Loucy (cell line): ENCODE measurements around the gene TXNDC12.

Source experiments
- H2AFZ ChIP-seq: fragments of 200-600 bp; sonication (generic); 2 replicates; pipeline ENCODE4 v1.6.0; 2016; ENCODE audit warnings: antibody characterized with exemption, mild to moderate bottlenecking, low read length, moderate library complexity
- H3F3A ChIP-seq: fragments of 200-600 bp; 2 replicates; pipeline ENCODE4 v1.6.0; 2016; ENCODE audit warnings: antibody characterized with exemption, low read depth, mild to moderate bottlenecking
- H3K27me3 ChIP-seq: fragments of 200-600 bp; sonication (generic); 2 replicates; pipeline ENCODE4 v1.6.1; 2014; ENCODE audit warnings: low read length, mild to moderate bottlenecking; ENCODE audit not compliant: insufficient read depth, poor library complexity, severe bottlenecking
- H3K36me3 ChIP-seq: fragments of 200-600 bp; sonication (generic); 2 replicates; pipeline ENCODE4 v1.6.1; 2016; ENCODE audit warnings: low read length; ENCODE audit not compliant: insufficient read depth
- H3K4me1 ChIP-seq: fragments of 200-600 bp; sonication (generic); 2 replicates; pipeline ENCODE4 v1.5.1; 2014; ENCODE audit warnings: low read length, mild to moderate bottlenecking; ENCODE audit not compliant: insufficient read depth, poor library complexity, severe bottlenecking
- H3K4me2 ChIP-seq: fragments of 200-600 bp; sonication (generic); 2 replicates; pipeline ENCODE4 v1.6.0; 2014; ENCODE audit warnings: antibody characterized with exemption, low read length, low read depth, mild to moderate bottlenecking; ENCODE audit not compliant: poor library complexity, severe bottlenecking
- H3K4me3 ChIP-seq: fragments of 200-600 bp; sonication (generic); 2 replicates; pipeline ENCODE4 v1.5.1; 2014; ENCODE audit warnings: low read length, mild to moderate bottlenecking, mixed read lengths; ENCODE audit not compliant: poor library complexity, severe bottlenecking
- H3K79me2 ChIP-seq: fragments of 200-600 bp; sonication (generic); 2 replicates; pipeline ENCODE4 v1.6.1; 2014; ENCODE audit warnings: low read length; ENCODE audit not compliant: insufficient read depth
- H3K9ac ChIP-seq: fragments of 200-600 bp; sonication (generic); 2 replicates; pipeline ENCODE4 v1.6.0; 2014; ENCODE audit warnings: mild to moderate bottlenecking, low read depth, low read length, moderate library complexity; ENCODE audit not compliant: poor library complexity, severe bottlenecking
- H3K9me2 ChIP-seq: fragments of 200-600 bp; sonication (generic); replicated peaks from 2 replicates; pipeline ENCODE4 v1.6.1; 2016; ENCODE audit warnings: low read depth, low read length, mixed read lengths
- H3K9me3 ChIP-seq: fragments of 200-600 bp; sonication (generic); 2 replicates; pipeline ENCODE4 v1.6.1; 2014; ENCODE audit warnings: mild to moderate bottlenecking, antibody characterized with exemption, low read length, low read depth; ENCODE audit not compliant: insufficient read depth
- H4K20me1 ChIP-seq: fragments of 200-600 bp; sonication (generic); 2 replicates; pipeline ENCODE4 v1.6.0; 2014; ENCODE audit warnings: antibody characterized with exemption, low read length, mild to moderate bottlenecking; ENCODE audit not compliant: insufficient read depth, poor library complexity, severe bottlenecking
- EZH2phosphoT487 ChIP-seq: fragments of 200-600 bp; IDR thresholded peaks from 2 replicates; pipeline ENCODE4 v1.6.1; 2018; ENCODE audit warnings: antibody characterized with exemption, mild to moderate bottlenecking, moderate library complexity, borderline replicate concordance
- TF ChIP-seq, protein P1 (sequence below): fragments of 200-600 bp; sonication (generic); conservative IDR thresholded peaks from 2 replicates; pipeline ENCODE4 v1.5.1; 2014; ENCODE audit warnings: mild to moderate bottlenecking, antibody characterized with exemption, low read length

The TXNDC12 gene

GRCh38 chr1:51973587-51974474 is 81.2 kb downstream of the TXNDC12 start:
- H3K27me3 ChIP-seq, result no peaks in the 10 kb centered on the region
- no peak for TF ChIP-seq EZH2phosphoT487
- TF ChIP-seq, protein P1, sequence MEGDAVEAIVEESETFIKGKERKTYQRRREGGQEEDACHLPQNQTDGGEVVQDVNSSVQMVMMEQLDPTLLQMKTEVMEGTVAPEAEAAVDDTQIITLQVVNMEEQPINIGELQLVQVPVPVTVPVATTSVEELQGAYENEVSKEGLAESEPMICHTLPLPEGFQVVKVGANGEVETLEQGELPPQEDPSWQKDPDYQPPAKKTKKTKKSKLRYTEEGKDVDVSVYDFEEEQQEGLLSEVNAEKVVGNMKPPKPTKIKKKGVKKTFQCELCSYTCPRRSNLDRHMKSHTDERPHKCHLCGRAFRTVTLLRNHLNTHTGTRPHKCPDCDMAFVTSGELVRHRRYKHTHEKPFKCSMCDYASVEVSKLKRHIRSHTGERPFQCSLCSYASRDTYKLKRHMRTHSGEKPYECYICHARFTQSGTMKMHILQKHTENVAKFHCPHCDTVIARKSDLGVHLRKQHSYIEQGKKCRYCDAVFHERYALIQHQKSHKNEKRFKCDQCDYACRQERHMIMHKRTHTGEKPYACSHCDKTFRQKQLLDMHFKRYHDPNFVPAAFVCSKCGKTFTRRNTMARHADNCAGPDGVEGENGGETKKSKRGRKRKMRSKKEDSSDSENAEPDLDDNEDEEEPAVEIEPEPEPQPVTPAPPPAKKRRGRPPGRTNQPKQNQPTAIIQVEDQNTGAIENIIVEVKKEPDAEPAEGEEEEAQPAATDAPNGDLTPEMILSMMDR, result no peak
- no peaks in the 10 kb centered on the region for H3K79me2 ChIP-seq
- no peak overlapping the region for H2AFZ ChIP-seq
- H3K9me2 ChIP-seq, result no peaks in the 10 kb centered on the region
- H3K4me1 ChIP-seq, result no peaks in the 10 kb centered on the region
- no peaks in the 10 kb centered on the region for H4K20me1 ChIP-seq
- H3K9me3 ChIP-seq, result no peaks in the 10 kb centered on the region
- no peaks in the 10 kb centered on the region for H3K36me3 ChIP-seq
- H3K4me2 ChIP-seq, result no peak overlapping the region
- no peak overlapping the region for H3K9ac ChIP-seq
- H3K4me3 ChIP-seq, result no peak overlapping the region
- H3F3A ChIP-seq, result no peaks in the 10 kb centered on the region
